HG03097 (cell line): ENCODE measurements around the gene ABHD17B.
"Not testable (repeated sequence)": the region's sequence is repeated elsewhere in the genome, so short reads cannot be mapped to it uniquely, and the experiment has no call there.

Experiments used
- ATAC-seq: cut with Tn5 transposase; IDR thresholded peaks from one replicate; pipeline ENCODE4 v1.9.1; 2021; ENCODE audit not compliant: unreplicated experiment, low FRiP score

The ABHD17B gene

GRCh38 chr9:71916834-71917534 lies 6.0 kb upstream of the ABHD17B start:
- ATAC-seq: peak; percentile 54

- no peak for ATAC-seq
Measured at GRCh38 chr9:71915495-71915894, 4.5 kb upstream of the ABHD17B start.

- no peak for ATAC-seq
Measured at GRCh38 chr9:71911908-71912335, 929 bp upstream of the ABHD17B start.

- peak; percentile 9 for ATAC-seq
Measured at GRCh38 chr9:71910650-71911060, 338 bp downstream of the ABHD17B start.

- peak; percentile 12 for ATAC-seq
Measured at GRCh38 chr9:71909887-71910649, 925 bp downstream of the ABHD17B start.

GRCh38 chr9:71908825-71909224 lies 2.2 kb downstream of the ABHD17B start:
- no peak for ATAC-seq

GRCh38 chr9:71904076-71904475 lies 6.9 kb downstream of the ABHD17B start:
- ATAC-seq: no peak

- no peak for ATAC-seq
Measured at GRCh38 chr9:71901695-71902597, 9.0 kb downstream of the ABHD17B start.

GRCh38 chr9:71898756-71899155 lies 12.2 kb downstream of the ABHD17B start:
- not testable (repeated sequence) for ATAC-seq

- ATAC-seq: no peak
Measured at GRCh38 chr9:71897577-71897976, 13.4 kb downstream of the ABHD17B start.

GRCh38 chr9:71896761-71897160 lies 14.2 kb downstream of the ABHD17B start:
- no peak for ATAC-seq

- ATAC-seq: no peak
Measured at GRCh38 chr9:71895955-71896354, 15.0 kb downstream of the ABHD17B start.

GRCh38 chr9:71895117-71895516 lies 15.9 kb downstream of the ABHD17B start:
- ATAC-seq: peak; percentile 42

GRCh38 chr9:71891557-71892189 lies 19.3 kb downstream of the ABHD17B start:
- ATAC-seq: no peak

GRCh38 chr9:71890042-71890679 lies 20.8 kb downstream of the ABHD17B start:
- ATAC-seq: no peak

GRCh38 chr9:71887362-71887761 lies 23.6 kb downstream of the ABHD17B start:
- ATAC-seq: no peak

GRCh38 chr9:71886541-71886940 lies 24.5 kb downstream of the ABHD17B start:
- ATAC-seq: no peak

- no peak for ATAC-seq
Measured at GRCh38 chr9:71886015-71886414, 25.0 kb downstream of the ABHD17B start.

- ATAC-seq: no peak
Measured at GRCh38 chr9:71885467-71885866, 25.5 kb downstream of the ABHD17B start.

GRCh38 chr9:71884005-71884404 lies 27.0 kb downstream of the ABHD17B start:
- no peak for ATAC-seq
